Activated CD4-positive, alpha-beta T cell treated with anti-CD3 and anti-CD28 coated beads, Interleukin-2, amount 10 ng/mL, durations not matched to agents 24 days and 14 days (primary cell): ENCODE results near the gene WDR7. TPM values are rescaled to one million over a fixed set of nuclear protein-coding genes. Genes with fewer than 3 reads are reported as not detected.

Source experiments
- DNase-seq: peaks from one replicate; pipeline ENCODE4 v3.0.0; 2022
- H3K27ac Mint-ChIP-seq: one replicate; pipeline ENCODE4 v1.8.0; 2022; ENCODE audit warnings: mild to moderate bottlenecking, mixed read lengths
- H3K27me3 Mint-ChIP-seq: one replicate; pipeline ENCODE4 v1.8.0; 2022; ENCODE audit warnings: mixed read lengths
- H3K36me3 Mint-ChIP-seq: one replicate; pipeline ENCODE4 v1.8.0; 2022; ENCODE audit warnings: low read depth, mild to moderate bottlenecking, mixed read lengths
- H3K4me1 Mint-ChIP-seq: one replicate; pipeline ENCODE4 v1.8.0; 2021; ENCODE audit warnings: mixed read lengths
- H3K4me3 Mint-ChIP-seq: one replicate; pipeline ENCODE4 v1.8.0; 2022; ENCODE audit warnings: mild to moderate bottlenecking, moderate library complexity, mixed read lengths
- H3K9me3 Mint-ChIP-seq: one replicate; pipeline ENCODE4 v1.8.0; 2021; ENCODE audit warnings: mixed read lengths
- intact Hi-C: fragments of 100-400 bp; cut with micrococcal nuclease; formaldehyde crosslinking; loops from one replicate; pipeline ENCODE4 v1.15.1; 2023
- total RNA-seq: library from RNA; stranded (reverse); gene quantifications from 2 replicates; pipeline ENCODE4 v1.2.3, GENCODE V29; 2022

The WDR7 gene
- total RNA-seq, result 20.8 and 26.0 TPM in 2 replicates

DNA sequence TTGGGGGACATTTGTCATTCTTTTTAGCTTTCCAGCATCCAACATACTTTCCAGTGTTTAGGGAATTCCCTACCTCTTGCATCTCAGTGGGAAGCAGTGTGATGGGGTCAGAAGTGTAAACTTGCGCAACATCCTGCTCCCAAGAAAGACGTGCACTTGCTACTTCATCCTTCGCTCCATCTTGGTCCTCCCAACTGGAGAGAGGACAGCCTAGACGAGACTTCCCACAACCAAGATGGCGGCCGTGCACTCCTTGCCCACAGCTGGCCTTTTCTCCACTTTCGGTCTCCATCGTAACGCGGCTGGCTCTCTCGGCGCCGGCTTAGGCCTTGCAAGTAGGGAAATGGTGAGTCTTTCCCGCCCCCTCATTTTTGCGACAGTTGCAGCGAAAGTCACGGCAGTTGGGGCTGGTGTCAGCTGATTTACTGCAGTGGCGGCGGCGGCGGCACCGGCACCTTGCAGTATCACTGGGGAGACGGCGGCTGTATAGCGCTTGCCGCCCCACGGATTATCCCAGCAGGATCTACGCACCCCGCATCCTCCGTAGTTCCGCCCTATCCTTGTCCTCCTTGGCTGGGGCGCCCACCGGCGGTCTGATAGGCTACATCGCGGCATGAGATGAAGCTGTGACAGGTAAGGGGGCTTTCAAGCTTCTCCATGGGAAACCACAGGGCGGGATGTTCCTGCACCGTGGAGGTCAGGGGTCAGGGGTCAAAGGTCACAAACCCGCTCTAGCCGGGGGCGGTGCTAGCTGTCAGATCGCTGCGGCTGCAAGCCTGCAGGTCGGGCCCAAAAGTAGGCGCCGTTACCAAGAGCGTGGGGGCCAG is at the start of gene WDR7:
WDR7 (plus strand) TSS at position 416 of the 827 bp plus-strand sequence. CDS start 21,157 bp downstream, outside the sequence.
- Mint-ChIP-seq H3K36me3 (peaks cover 11% of the 10 kb centered on the region), H3K4me1 (peaks cover 52% of the 10 kb centered on the region), H3K4me3 (peak within 1 kb of the TSS; percentile 96), H3K9me3 (peaks cover 6% of the 10 kb centered on the region), H3K27me3 (peaks cover 2% of the 10 kb centered on the region), H3K27ac (peak within 1 kb of the TSS; percentile 96)
- intact Hi-C loops, result loop anchor here (1.0 to 5.0 kb wide), 4 partner anchors 13 to 1064 kb away; partner anchors contain the start of genes TCF4 and TXNL1
- peak; percentile 98 for DNase-seq

DNA sequence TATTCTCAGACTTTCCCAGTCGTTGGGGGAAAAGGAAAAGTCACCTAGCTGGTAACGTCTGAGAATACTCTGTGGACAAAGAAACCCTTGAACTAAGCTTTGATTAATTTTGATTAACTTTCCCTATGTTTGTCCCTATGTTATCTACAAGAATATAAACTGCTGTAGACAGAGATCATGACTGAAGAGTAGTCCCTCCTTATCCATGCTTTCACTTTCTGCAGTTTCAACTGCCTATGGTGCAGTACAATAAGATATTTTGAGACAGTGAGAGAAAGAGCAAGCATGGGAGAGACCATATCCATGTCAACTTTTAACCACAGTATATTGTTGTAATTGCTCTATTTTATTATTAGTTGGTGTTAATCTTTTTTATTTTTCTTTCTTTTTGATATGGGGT is 44.5 kb upstream of the WDR7 start:
- peaks cover 2% of the 10 kb centered on the region for H3K4me1 Mint-ChIP-seq
- no peak for DNase-seq
- H3K9me3 Mint-ChIP-seq, result no peaks in the 10 kb centered on the region
- peaks cover 37% of the 10 kb centered on the region for H3K36me3 Mint-ChIP-seq
- intact Hi-C loops, result no loop called here
- no peak overlapping the region for H3K4me3 Mint-ChIP-seq
- H3K27ac Mint-ChIP-seq, result no peak overlapping the region
- H3K27me3 Mint-ChIP-seq, result no peaks in the 10 kb centered on the region

DNA sequence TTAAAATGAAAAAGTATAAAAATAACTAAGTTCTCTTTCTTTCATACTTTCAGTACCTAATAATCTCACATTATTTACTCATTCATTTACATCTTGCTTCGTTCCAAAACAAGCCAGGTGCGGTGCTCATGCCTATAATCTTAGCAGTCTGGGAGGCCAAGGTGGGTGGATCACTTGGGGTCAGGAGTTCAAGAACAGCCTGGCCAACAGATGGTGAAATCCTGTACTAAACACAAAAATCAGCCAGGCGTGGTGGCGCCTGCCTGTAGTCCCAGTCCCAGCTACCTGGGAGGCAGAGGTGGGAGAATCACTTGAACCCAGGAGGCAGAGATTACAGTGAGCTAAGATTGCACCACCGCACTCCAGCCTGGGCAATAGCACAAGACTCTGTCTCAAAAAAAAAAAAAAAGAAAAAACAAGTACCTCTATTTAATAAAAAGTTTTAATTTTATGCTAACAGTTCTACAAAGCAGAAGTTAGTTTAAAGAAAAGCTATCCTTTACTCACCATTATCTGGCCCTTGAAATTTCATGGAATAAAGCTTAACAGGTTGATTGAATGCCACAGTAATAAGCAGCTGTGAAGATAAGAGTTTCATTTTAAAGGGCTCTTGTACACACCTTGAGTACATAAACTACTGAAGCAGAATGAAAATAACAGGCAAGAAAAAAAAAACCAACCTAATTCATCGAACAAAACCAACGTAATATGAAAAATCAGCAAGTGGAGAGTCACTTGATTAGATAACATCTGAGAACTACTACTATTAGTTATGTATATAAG is 35.2 kb upstream of the WDR7 start:
- H3K36me3 Mint-ChIP-seq, result peaks cover 46% of the 10 kb centered on the region
- no peak for DNase-seq
- H3K27ac Mint-ChIP-seq, result no peak overlapping the region
- intact Hi-C loops, result no loop called here
- H3K9me3 Mint-ChIP-seq, result no peaks in the 10 kb centered on the region
- H3K4me1 Mint-ChIP-seq, result peaks cover 2% of the 10 kb centered on the region
- no peaks in the 10 kb centered on the region for H3K27me3 Mint-ChIP-seq
- no peak overlapping the region for H3K4me3 Mint-ChIP-seq

DNA sequence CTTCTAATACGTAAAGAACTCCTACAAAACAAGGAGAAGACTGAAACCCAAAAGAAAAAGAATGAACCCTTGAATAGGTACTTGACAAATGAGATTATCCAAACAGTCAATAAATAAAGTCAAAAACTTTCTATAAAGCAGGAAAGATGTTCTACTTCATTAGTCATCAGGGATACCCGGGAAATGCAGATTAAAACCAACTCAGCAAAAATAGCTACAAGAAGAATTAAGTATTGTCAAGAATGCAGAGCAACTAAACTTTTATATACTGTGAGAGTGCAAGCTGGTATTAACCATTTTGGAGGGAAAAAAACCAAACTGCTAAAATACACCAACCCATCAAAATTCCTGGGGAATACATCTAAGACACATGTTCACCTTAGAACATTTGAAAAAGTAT is 23.2 kb upstream of the WDR7 start:
- no peaks in the 10 kb centered on the region for H3K9me3 Mint-ChIP-seq
- peaks cover 13% of the 10 kb centered on the region for H3K4me1 Mint-ChIP-seq
- no peak for DNase-seq
- intact Hi-C loops, result no loop called here
- H3K4me3 Mint-ChIP-seq, result no peak overlapping the region
- peaks cover 40% of the 10 kb centered on the region for H3K36me3 Mint-ChIP-seq
- no peak overlapping the region for H3K27ac Mint-ChIP-seq
- no peaks in the 10 kb centered on the region for H3K27me3 Mint-ChIP-seq

DNA sequence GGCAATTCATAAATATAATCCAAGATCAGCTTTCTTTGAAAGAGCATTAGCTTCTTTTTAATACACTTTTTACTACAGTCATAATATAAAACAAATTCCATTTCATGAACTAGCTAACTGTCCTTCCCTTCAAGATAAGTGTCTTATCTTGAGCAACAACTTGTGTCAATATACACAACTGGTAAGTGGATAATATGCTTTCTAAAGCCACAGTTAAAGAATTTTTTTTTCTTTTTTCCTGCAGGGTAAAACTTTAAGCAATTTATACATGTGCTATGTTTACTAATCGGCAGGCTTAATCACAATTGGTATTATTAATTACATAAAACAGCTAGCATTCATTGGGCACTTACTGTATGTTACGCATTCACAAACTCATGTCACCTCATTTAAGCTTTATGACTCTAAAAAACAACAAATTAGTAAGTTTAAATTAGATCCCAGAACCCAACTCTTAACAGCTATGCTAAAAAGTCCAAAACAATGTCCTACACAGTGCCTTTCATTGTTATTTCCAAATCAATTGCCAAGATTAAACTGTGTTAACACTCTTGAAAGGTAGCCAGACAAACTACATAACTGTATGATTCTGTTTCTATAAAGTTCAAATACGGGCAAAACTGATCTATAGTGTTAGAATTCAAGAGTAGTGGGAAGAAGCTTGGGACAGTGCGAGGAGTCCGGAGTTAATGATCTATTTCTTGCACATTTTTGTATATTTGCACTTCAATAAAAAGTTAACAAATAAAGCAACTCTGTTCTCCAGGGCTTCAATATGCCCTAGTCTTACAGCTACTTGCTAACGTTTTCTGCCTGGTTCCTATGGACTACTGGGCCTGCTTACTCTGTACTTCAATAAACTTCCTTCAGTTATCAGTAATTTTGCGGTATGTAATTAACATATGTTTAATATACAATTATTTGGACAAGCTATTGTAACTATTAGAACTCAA is 18.8 kb upstream of the WDR7 start:
- H3K9me3 Mint-ChIP-seq, result no peaks in the 10 kb centered on the region
- H3K27me3 Mint-ChIP-seq, result no peaks in the 10 kb centered on the region
- DNase-seq, result no peak
- intact Hi-C loops, result loop anchor here (10.0 kb wide), 1 partner anchor 952 kb away; the partner anchor contains the start of gene FECH
- H3K4me3 Mint-ChIP-seq, result no peak overlapping the region
- peaks cover 47% of the 10 kb centered on the region for H3K36me3 Mint-ChIP-seq
- no peak overlapping the region for H3K27ac Mint-ChIP-seq
- peaks cover 37% of the 10 kb centered on the region for H3K4me1 Mint-ChIP-seq

DNA sequence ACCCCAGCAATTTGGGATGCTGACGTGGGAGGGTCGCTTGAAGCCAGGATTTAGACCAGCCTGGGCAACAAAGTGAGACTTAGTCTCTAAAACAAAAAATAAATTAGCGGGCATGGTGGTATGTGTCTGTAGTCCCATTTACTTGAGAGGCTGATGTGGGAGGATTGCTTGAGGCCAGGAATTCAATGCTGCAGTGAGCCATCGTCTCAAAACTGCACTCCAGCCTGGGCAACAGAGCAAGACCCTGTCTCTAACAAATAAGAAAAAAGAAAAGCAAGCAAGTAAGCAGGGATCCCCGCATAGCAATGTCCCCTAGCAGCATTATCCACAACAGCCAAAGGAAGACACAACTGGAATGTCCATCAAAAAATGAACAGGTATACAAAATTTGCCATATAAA is 16.2 kb upstream of the WDR7 start:
- Mint-ChIP-seq H3K4me1 (peaks cover 43% of the 10 kb centered on the region), H3K9me3 (peaks cover 10% of the 10 kb centered on the region), H3K36me3 (peaks cover 51% of the 10 kb centered on the region), H3K27me3 (no peaks in the 10 kb centered on the region), H3K27ac (no peak overlapping the region), H3K4me3 (no peak overlapping the region)
- intact Hi-C loops, result loop anchor here (5.0 to 10.0 kb wide), 2 partner anchors 950 to 987 kb away; partner anchors contain the start of genes FECH and NARS1
- no peak for DNase-seq

DNA sequence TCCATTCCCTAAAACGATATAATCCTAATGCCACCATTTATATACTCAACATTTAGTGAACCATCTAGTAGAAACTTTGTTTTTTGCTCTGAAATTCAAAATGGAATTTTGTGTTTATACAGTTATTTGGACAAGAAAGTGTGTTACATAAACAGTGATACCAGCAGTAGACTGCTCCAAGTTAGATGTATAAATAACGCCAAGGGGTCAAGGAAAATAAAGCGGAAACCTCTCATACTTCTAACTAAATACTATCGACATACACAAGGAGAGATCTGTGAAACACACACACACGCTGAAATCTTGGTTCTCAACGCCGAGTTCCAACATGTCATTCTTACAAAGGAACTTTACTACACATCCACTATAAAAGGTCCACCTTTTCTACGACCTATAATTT is 14.0 kb upstream of the WDR7 start:
- intact Hi-C loops, result loop anchor here (5.0 to 10.0 kb wide), 2 partner anchors 948 to 985 kb away; partner anchors contain the start of genes FECH and NARS1
- Mint-ChIP-seq H3K27me3 (no peaks in the 10 kb centered on the region), H3K9me3 (peaks cover 10% of the 10 kb centered on the region), H3K4me1 (peaks cover 40% of the 10 kb centered on the region), H3K36me3 (peaks cover 37% of the 10 kb centered on the region), H3K27ac (peak overlapping the region; percentile 96), H3K4me3 (peak overlapping the region; percentile 98)
- DNase-seq, result no peak

DNA sequence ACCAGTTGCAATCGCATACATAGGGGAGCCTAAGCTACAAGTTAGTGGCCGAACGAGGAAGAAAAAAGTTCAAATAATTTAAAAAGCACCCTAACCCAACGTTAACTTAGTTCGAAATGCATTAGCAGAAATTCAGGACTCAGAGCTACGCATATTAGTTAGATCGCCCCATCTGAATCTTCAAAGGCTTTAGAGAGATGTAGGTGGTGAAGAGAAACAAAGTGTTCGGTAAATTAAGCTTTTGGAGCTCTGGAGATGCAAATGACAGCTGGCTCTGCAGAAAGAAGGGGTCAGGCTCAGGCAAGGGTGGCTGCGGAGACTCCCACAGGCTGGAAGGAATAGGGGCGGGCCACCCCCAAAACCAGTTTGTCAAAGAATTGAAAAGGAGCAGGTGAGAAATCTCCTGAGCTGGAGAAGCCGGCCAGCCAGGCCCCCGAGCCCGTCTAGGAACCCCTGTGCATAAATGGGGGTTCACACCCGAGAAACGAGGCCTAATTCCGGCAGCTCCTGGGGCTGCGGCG is 13.4 kb upstream of the WDR7 start:
- Mint-ChIP-seq H3K27me3 (no peaks in the 10 kb centered on the region), H3K9me3 (peaks cover 10% of the 10 kb centered on the region), H3K27ac (peak overlapping the region; percentile 96), H3K4me3 (peak overlapping the region; percentile 98), H3K36me3 (peaks cover 33% of the 10 kb centered on the region), H3K4me1 (peaks cover 38% of the 10 kb centered on the region)
- DNase-seq, result no peak
- intact Hi-C loops, result loop anchor here (1.0 to 10.0 kb wide), 3 partner anchors 14 to 985 kb away; partner anchors contain the start of genes FECH, NARS1 and WDR7

DNA sequence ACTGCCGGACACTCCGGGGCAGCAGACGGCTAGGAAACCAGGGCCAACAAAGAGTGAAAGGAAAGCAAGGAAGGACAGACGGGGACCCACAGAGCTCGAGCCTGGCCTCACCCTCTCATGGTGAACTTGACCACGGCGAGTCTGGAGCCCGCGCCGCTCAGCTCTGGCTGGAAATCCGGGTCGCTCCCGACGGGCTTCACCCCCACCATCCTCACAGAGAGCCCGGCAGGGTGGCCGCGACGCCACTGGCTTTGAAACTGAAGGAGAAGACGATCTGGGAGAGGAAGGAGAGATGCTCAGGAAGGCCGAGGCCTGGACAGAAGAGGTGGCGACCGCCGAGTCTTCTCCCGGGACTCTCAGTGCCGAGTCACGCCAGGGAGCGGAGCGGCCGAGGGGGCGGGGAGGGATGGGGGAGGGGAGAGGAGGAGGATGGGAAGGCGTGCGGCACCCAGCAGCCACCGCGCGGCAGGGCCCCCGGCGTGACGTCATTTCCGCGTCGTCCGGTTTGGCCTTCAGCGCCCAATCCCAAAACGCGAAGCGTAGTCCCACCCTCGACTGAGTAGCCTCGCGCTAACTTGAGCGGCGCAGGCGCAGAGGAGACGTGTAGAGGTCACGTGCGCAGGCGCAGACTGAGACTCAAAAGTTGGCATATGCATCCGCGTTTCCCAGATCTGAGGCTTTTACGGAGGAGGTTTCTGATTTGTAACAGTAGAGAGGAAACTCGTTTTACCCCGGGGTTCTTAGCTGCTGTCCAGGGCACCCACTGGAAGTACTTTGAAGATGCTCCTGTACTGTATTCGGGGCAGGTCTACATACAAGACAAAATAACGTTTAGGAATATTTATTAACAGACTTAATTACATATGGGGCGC is 12.7 kb upstream of the WDR7 start, which contains the start of gene TXNL1:
TXNL1 (minus strand) TSS at position 361 of the 872 bp plus-strand sequence; CDS start at position 209, 152 bp downstream.
- peak within 1 kb of the TSS; percentile 96 for H3K27ac Mint-ChIP-seq
- intact Hi-C loops, result loop anchor here (1.0 to 10.0 kb wide), 3 partner anchors 13 to 984 kb away; partner anchors contain the start of genes FECH, NARS1 and WDR7
- no peaks in the 10 kb centered on the region for H3K27me3 Mint-ChIP-seq
- H3K36me3 Mint-ChIP-seq, result peaks cover 28% of the 10 kb centered on the region
- H3K4me3 Mint-ChIP-seq, result peak within 1 kb of the TSS; percentile 98
- H3K9me3 Mint-ChIP-seq, result peaks cover 10% of the 10 kb centered on the region
- DNase-seq, result peak; percentile 100
- peaks cover 36% of the 10 kb centered on the region for H3K4me1 Mint-ChIP-seq

DNA sequence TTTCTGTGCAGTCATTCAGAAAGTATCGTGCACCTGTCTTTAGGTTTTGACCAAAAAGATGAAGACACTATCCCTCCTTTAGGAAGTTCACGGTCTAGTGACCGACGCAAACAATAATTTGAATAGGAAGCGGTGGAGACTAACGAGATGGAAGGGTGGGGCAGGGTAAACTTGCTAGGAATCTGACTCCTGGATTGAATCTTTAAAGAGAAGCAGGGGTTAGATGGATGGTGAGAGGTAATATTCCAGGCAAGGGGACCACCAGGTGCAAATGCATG is 12.1 kb upstream of the WDR7 start:
- H3K4me3 Mint-ChIP-seq, result peak overlapping the region; percentile 98
- no peaks in the 10 kb centered on the region for H3K27me3 Mint-ChIP-seq
- intact Hi-C loops, result loop anchor here (5.0 to 10.0 kb wide), 2 partner anchors 946 to 983 kb away; partner anchors contain the start of genes FECH and NARS1
- no peak for DNase-seq
- peak overlapping the region; percentile 96 for H3K27ac Mint-ChIP-seq
- H3K4me1 Mint-ChIP-seq, result peaks cover 35% of the 10 kb centered on the region
- peaks cover 10% of the 10 kb centered on the region for H3K9me3 Mint-ChIP-seq
- peaks cover 25% of the 10 kb centered on the region for H3K36me3 Mint-ChIP-seq

DNA sequence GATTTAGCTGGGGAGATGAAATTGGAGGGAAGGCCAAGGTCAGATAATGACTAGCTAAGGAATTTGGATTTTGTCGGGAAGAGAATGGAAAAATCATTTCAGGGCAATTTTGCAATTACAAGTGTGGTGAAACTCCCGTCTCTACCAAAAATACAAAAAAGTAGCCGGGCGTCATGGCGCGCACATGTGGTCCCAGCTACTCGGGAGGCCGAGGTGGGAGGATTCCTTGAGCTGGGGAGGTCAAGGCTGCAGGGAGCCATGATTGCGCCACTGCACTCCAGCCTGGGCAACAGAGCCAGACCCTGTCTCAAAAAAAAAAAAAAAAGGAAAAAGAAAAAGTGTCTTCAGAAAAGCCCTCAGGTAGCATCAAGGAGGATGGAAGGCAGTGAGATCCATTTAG is 11.6 kb upstream of the WDR7 start:
- Mint-ChIP-seq H3K4me1 (peaks cover 32% of the 10 kb centered on the region), H3K27me3 (no peaks in the 10 kb centered on the region), H3K4me3 (peak overlapping the region; percentile 98), H3K36me3 (peaks cover 21% of the 10 kb centered on the region), H3K27ac (peak overlapping the region; percentile 96), H3K9me3 (peaks cover 10% of the 10 kb centered on the region)
- intact Hi-C loops, result loop anchor here (5.0 to 10.0 kb wide), 2 partner anchors 945 to 983 kb away; partner anchors contain the start of genes FECH and NARS1
- DNase-seq, result no peak

DNA sequence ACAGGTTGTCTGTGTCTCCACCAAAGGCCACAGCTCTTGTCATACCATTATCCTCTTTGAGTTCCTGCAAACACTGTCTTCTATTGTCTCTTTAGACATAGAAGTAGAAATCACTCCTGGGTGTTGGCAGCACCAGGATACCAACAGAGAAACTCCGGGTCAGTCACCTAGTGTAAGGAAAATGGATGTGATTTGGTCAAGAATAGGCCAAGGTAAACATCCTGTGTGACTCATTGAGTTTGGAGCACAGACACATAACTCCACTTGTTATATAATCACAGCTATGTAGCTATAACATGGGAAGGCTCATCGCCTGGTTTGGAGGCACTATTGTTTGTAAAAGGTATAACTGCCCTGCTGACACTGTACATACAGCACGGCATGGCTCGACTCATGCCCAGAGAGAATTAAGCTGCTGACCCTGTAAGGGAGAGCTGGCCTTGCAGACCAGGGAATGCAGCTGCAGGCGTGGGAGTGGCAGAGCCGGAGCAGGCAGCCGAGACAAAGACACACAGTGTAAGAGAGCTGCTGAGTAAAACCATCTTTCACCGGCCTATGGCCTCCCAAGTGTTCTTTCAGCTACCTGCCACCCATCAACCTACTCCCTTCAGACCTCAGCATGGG is 9.3 kb upstream of the WDR7 start:
- peaks cover 14% of the 10 kb centered on the region for H3K36me3 Mint-ChIP-seq
- no peaks in the 10 kb centered on the region for H3K27me3 Mint-ChIP-seq
- DNase-seq, result no peak
- peaks cover 23% of the 10 kb centered on the region for H3K4me1 Mint-ChIP-seq
- intact Hi-C loops, result no loop called here
- H3K9me3 Mint-ChIP-seq, result peaks cover 10% of the 10 kb centered on the region
- no peak overlapping the region for H3K4me3 Mint-ChIP-seq
- H3K27ac Mint-ChIP-seq, result no peak overlapping the region
